Measurements from ENCODE around the gene DCTN4.

DNA sequence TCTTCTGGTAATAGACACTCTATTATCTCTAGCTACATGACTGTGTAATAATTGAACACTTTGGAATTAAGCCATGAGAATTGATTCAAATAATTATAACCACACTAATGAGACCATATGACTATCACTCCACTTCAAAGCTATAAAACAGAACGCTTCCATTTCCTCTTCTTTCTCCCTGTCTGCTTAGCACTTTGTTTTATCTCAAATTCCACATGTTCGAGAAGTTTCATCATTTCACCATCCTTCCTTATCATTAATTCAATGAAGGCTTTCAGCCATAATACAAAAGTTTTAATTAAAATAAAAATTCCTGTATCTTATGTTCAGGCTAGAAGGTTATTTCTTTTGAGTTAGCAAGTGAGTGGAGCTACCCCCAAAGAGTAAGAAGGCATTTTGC, 7.4 kb upstream of the DCTN4 start:
- no peak for TF ChIP-seq EZH2 (IDR thresholded peaks at IDR 0.05; ENCODE audit: borderline replicate concordance, low read depth, low read length, severe bottlenecking)
- TF ChIP-seq, protein P1, sequence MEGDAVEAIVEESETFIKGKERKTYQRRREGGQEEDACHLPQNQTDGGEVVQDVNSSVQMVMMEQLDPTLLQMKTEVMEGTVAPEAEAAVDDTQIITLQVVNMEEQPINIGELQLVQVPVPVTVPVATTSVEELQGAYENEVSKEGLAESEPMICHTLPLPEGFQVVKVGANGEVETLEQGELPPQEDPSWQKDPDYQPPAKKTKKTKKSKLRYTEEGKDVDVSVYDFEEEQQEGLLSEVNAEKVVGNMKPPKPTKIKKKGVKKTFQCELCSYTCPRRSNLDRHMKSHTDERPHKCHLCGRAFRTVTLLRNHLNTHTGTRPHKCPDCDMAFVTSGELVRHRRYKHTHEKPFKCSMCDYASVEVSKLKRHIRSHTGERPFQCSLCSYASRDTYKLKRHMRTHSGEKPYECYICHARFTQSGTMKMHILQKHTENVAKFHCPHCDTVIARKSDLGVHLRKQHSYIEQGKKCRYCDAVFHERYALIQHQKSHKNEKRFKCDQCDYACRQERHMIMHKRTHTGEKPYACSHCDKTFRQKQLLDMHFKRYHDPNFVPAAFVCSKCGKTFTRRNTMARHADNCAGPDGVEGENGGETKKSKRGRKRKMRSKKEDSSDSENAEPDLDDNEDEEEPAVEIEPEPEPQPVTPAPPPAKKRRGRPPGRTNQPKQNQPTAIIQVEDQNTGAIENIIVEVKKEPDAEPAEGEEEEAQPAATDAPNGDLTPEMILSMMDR (IDR thresholded peaks at IDR 0.05; ENCODE audit: borderline replicate concordance, extremely low read depth, low read length, poor library complexity, severe bottlenecking), result no peak

Data from DND-41 (cell line).